K562 (cell line): ENCODE measurements around the gene LZTR1.

Source experiments
- ZNF766 ChIP-seq: fragments of 200-800 bp; sonication (Bioruptor generic); conservative IDR thresholded peaks from 2 replicates; pipeline ENCODE4 v1.6.1; 2016; ENCODE audit warnings: missing genetic modification characterization, missing compliant biosample characterization
- TF ChIP-seq, protein P1 (sequence below): sonication (generic); formaldehyde crosslinking; IDR thresholded peaks from 2 replicates; pipeline ENCODE4 v1.9.0; 2022; ENCODE audit warnings: mild to moderate bottlenecking, missing genetic modification reagents

DNA sequence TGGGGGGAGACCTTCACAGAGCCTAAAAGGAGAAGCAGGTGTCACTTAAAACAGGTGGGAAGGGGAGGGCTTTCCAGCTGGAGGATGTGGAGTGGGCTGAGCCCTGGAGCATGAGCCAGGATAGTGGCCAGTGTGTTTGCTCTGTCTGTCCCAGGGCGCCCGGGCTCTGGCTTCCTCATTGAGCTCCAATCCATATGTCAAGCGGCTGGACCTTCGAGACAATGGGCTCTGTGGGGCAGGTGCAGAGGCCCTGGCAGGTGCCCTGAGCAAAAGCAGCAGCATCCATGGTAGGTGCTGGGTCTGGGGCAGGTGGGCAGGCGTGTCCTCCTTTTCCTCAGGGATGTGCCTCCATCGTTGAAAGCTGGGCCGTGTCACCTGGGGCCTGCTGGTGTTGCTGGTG, 65.6 kb downstream of the LZTR1 start:
- no peak for TF ChIP-seq ZNF766 (CRISPR knock-in tag)
- TF ChIP-seq, protein P1, sequence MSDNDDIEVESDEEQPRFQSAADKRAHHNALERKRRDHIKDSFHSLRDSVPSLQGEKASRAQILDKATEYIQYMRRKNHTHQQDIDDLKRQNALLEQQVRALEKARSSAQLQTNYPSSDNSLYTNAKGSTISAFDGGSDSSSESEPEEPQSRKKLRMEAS (CRISPR knock-in tag): no peak
